Hepatocyte (in vitro differentiated cells): ENCODE measurements around the gene NSF.
"Not testable (repeated sequence)": the region's sequence is repeated elsewhere in the genome, so short reads cannot be mapped to it uniquely, and the experiment has no call there.

ENCODE experiments used
- CTCF ChIP-seq: fragments of 200-600 bp; sonication (generic); IDR thresholded peaks from 2 replicates; pipeline ENCODE4 v1.5.1; 2016; ENCODE audit warnings: antibody characterized with exemption, mild to moderate bottlenecking; ENCODE audit not compliant: poor library complexity
- EZH2 ChIP-seq: fragments of 200-600 bp; sonication (generic); IDR thresholded peaks from 2 replicates; pipeline ENCODE4 v1.6.1; 2016; ENCODE audit warnings: antibody characterized with exemption, mild to moderate bottlenecking, borderline replicate concordance
- EZH2phosphoT487 ChIP-seq: fragments of 200-600 bp; sonication (generic); IDR thresholded peaks from one replicate; pipeline ENCODE4 v1.6.1; 2018; ENCODE audit warnings: antibody characterized with exemption, mild to moderate bottlenecking, low read depth, moderate library complexity; ENCODE audit not compliant: unreplicated experiment, severe bottlenecking

GRCh38 chr17:46566980-46567379, 23.5 kb upstream of the NSF start:
- not testable (repeated sequence) for TF ChIP-seq CTCF, EZH2phosphoT487, EZH2
